HepG2 (cell line): ENCODE results near the gene NOXA1. TPM values are rescaled to one million over a fixed set of nuclear protein-coding genes. Genes with fewer than 3 reads are reported as not detected.

Experiments used
- BRCA1 ChIP-seq: sonication (generic); formaldehyde crosslinking; IDR thresholded peaks from 2 replicates; pipeline ENCODE4 v1.4.0; 2020; ENCODE audit warnings: missing genetic modification reagents
- CBX5 ChIP-seq: sonication (generic); formaldehyde crosslinking; IDR thresholded peaks from 2 replicates; pipeline ENCODE4 v1.4.0; 2020; ENCODE audit warnings: missing genetic modification reagents, borderline replicate concordance
- ESRRA ChIP-seq: sonication (generic); formaldehyde crosslinking; IDR thresholded peaks from 2 replicates; pipeline ENCODE4 v1.5.1; 2020; ENCODE audit warnings: mild to moderate bottlenecking, low read depth, missing genetic modification reagents
- KDM5B ChIP-seq: sonication (generic); formaldehyde crosslinking; IDR thresholded peaks from 2 replicates; pipeline ENCODE4 v1.4.0; 2020; ENCODE audit warnings: missing genetic modification reagents, mild to moderate bottlenecking, borderline replicate concordance
- POLR2A ChIP-seq, 2 experiments: IDR thresholded peaks; 2 replicates each; pipeline ENCODE4 v1.6.1; 2011; ENCODE audit warnings: low read depth in 2 of 2, low read length in 2 of 2, mild to moderate bottlenecking in 1 of 2, moderate library complexity in 1 of 2; ENCODE audit not compliant: insufficient read depth in 1 of 2
- POLR2AphosphoS5 ChIP-seq: IDR thresholded peaks from 2 replicates; pipeline ENCODE4 v1.6.1; 2012; ENCODE audit warnings: low read depth, low read length
- SOX13 ChIP-seq, 3 experiments: fragments of 450-650 bp in 1 of 3; sonication (generic) in 1 of 3; formaldehyde crosslinking in 1 of 3; IDR thresholded peaks in 2 of 3; conservative IDR thresholded peaks in 1 of 3; 2 replicates each; pipeline versions ENCODE4 v1.5.0 to v1.6.1; 2016 to 2020; ENCODE audit warnings: antibody characterized with exemption in 1 of 3, mild to moderate bottlenecking in 1 of 3, missing compliant biosample characterization in 1 of 3, missing genetic modification reagents in 1 of 3, moderate library complexity in 1 of 3
- SUZ12 ChIP-seq: fragments of 150-350 bp; IDR thresholded peaks from 2 replicates; pipeline ENCODE4 v1.6.1; 2014; ENCODE audit warnings: low read depth, low read length
- ZBTB1 ChIP-seq: sonication (generic); formaldehyde crosslinking; IDR thresholded peaks from 2 replicates; pipeline ENCODE4 v1.4.0; 2020; ENCODE audit warnings: missing genetic modification reagents, borderline replicate concordance
- ZFYVE20 ChIP-seq: sonication (generic); formaldehyde crosslinking; IDR thresholded peaks from 2 replicates; pipeline ENCODE4 v1.8.0; 2023; ENCODE audit warnings: low read depth, mild to moderate bottlenecking, moderate library complexity, missing genetic modification reagents, borderline replicate concordance
- ZNF143 ChIP-seq: sonication (generic); formaldehyde crosslinking; IDR thresholded peaks from 2 replicates; pipeline ENCODE4 v1.4.0; 2020; ENCODE audit warnings: missing genetic modification reagents
- ZNF256 ChIP-seq: sonication (generic); formaldehyde crosslinking; conservative IDR thresholded peaks from 2 replicates; pipeline ENCODE4 v1.4.0; 2020; ENCODE audit warnings: missing genetic modification reagents
- ZNF414 ChIP-seq: sonication (generic); formaldehyde crosslinking; IDR thresholded peaks from 2 replicates; pipeline ENCODE4 v1.5.0; 2020; ENCODE audit warnings: missing genetic modification reagents
- ZNF616 ChIP-seq: sonication (generic); formaldehyde crosslinking; IDR thresholded peaks from 2 replicates; pipeline ENCODE4 v1.5.0; 2020; ENCODE audit warnings: low read depth, mild to moderate bottlenecking, missing genetic modification reagents
- ZNF660 ChIP-seq: sonication (generic); formaldehyde crosslinking; IDR thresholded peaks from 2 replicates; pipeline ENCODE4 v1.5.1; 2020; ENCODE audit warnings: mild to moderate bottlenecking, low read depth, missing genetic modification reagents, borderline replicate concordance
- ZNF788 ChIP-seq: sonication (generic); formaldehyde crosslinking; IDR thresholded peaks from 2 replicates; pipeline ENCODE4 v1.5.0; 2020; ENCODE audit warnings: mild to moderate bottlenecking, missing genetic modification reagents, borderline replicate concordance
- polyA plus RNA-seq, 8 experiments: library from polyadenylated mRNA; depleted of rRNA in 3 of 8; stranded (reverse) in 7 of 8; unstranded in 1 of 8; fragments of >200 nt; fragmentation: Illumina TruSeq in 4 of 8; extraction: Trizol in 4 of 8; gene quantifications; 2 replicates each; pipeline versions ENCODE4 v1.2.1 to v1.2.3, GENCODE V29; 2011 to 2016; ENCODE audit warnings: low read depth in 4 of 8, missing spikeins in 1 of 8, mixed read lengths in 1 of 8; ENCODE audit not compliant: insufficient read depth in 1 of 8
- total RNA-seq, 5 experiments: library from RNA; depleted of rRNA; stranded (reverse); fragments of >200 nt; fragmentation: Illumina TruSeq; extraction: Trizol; gene quantifications; 2 replicates each; pipeline ENCODE4 v1.2.3, GENCODE V29; 2016; ENCODE audit warnings: low read depth in 1 of 5
- TF ChIP-seq, protein P1 (sequence below): sonication (generic); formaldehyde crosslinking; IDR thresholded peaks from 2 replicates; pipeline ENCODE4 v1.4.0; 2020; ENCODE audit warnings: missing genetic modification reagents, borderline replicate concordance
- TF ChIP-seq, protein P2 (sequence below): sonication (generic); formaldehyde crosslinking; IDR thresholded peaks from 2 replicates; pipeline ENCODE4 v1.4.0; 2020; ENCODE audit warnings: mild to moderate bottlenecking, missing genetic modification reagents
- TF ChIP-seq, protein P3 (sequence below): sonication (generic); formaldehyde crosslinking; IDR thresholded peaks from 2 replicates; pipeline ENCODE4 v1.5.0; 2020; ENCODE audit warnings: mild to moderate bottlenecking, missing genetic modification reagents, moderate library complexity

Gene NOXA1
- total and polyA plus RNA-seq, 2 of the 13 experiments (the other 11 are each of a cell fraction or from before 2014, with no cell fraction given) = 0.78 to 1.2 TPM

- TF ChIP-seq ZBTB1 (CRISPR knock-in tag) (0 out of 2 replicates have a peak, but pooled peaks have one; percentile 64), ZNF616 (0 out of 2 replicates have a peak, but pooled peaks have one; percentile 64), POLR2A (IDR thresholded peaks at IDR 0.05; ENCODE audit: insufficient read depth in 1 of 2, low read depth in 2 of 2, low read length in 2 of 2) (no peak), SOX13 (IDR thresholded peaks at IDR 0.05) (no peak), SOX13 (CRISPR knock-in tag; conservative IDR thresholded peaks at IDR 0.05 in 1 of 2, IDR thresholded peaks at IDR 0.05 in 1 of 2) (peak in 1 of 2 experiments; percentile 38; a peak in 1 of 4 replicates), POLR2AphosphoS5 (peak; percentile 77), ZNF788 (CRISPR knock-in tag) (peak; percentile 74; the same call in 1 of the 2 replicates), ZFYVE20 (no peak), ZNF660 (CRISPR knock-in tag) (no peak), ZNF143 (CRISPR knock-in tag) (no peak), ESRRA (CRISPR knock-in tag) (peak; percentile 80), ZNF256 (CRISPR knock-in tag) (no peak), KDM5B (CRISPR knock-in tag) (peak; percentile 85), ZNF414 (CRISPR knock-in tag) (peak; percentile 69), BRCA1 (CRISPR knock-in tag) (peak; percentile 76), CBX5 (CRISPR knock-in tag) (no peak), SUZ12 (no peak)
- TF ChIP-seq, protein P1, sequence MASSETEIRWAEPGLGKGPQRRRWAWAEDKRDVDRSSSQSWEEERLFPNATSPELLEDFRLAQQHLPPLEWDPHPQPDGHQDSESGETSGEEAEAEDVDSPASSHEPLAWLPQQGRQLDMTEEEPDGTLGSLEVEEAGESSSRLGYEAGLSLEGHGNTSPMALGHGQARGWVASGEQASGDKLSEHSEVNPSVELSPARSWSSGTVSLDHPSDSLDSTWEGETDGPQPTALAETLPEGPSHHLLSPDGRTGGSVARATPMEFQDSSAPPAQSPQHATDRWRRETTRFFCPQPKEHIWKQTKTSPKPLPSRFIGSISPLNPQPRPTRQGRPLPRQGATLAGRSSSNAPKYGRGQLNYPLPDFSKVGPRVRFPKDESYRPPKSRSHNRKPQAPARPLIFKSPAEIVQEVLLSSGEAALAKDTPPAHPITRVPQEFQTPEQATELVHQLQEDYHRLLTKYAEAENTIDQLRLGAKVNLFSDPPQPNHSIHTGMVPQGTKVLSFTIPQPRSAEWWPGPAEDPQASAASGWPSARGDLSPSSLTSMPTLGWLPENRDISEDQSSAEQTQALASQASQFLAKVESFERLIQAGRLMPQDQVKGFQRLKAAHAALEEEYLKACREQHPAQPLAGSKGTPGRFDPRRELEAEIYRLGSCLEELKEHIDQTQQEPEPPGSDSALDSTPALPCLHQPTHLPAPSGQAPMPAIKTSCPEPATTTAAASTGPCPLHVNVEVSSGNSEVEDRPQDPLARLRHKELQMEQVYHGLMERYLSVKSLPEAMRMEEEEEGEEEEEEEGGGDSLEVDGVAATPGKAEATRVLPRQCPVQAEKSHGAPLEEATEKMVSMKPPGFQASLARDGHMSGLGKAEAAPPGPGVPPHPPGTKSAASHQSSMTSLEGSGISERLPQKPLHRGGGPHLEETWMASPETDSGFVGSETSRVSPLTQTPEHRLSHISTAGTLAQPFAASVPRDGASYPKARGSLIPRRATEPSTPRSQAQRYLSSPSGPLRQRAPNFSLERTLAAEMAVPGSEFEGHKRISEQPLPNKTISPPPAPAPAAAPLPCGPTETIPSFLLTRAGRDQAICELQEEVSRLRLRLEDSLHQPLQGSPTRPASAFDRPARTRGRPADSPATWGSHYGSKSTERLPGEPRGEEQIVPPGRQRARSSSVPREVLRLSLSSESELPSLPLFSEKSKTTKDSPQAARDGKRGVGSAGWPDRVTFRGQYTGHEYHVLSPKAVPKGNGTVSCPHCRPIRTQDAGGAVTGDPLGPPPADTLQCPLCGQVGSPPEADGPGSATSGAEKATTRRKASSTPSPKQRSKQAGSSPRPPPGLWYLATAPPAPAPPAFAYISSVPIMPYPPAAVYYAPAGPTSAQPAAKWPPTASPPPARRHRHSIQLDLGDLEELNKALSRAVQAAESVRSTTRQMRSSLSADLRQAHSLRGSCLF (CRISPR knock-in tag) = no peak
- TF ChIP-seq, protein P2, sequence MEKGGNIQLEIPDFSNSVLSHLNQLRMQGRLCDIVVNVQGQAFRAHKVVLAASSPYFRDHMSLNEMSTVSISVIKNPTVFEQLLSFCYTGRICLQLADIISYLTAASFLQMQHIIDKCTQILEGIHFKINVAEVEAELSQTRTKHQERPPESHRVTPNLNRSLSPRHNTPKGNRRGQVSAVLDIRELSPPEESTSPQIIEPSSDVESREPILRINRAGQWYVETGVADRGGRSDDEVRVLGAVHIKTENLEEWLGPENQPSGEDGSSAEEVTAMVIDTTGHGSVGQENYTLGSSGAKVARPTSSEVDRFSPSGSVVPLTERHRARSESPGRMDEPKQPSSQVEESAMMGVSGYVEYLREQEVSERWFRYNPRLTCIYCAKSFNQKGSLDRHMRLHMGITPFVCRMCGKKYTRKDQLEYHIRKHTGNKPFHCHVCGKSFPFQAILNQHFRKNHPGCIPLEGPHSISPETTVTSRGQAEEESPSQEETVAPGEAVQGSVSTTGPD (CRISPR knock-in tag) = no peak
- TF ChIP-seq, protein P3, sequence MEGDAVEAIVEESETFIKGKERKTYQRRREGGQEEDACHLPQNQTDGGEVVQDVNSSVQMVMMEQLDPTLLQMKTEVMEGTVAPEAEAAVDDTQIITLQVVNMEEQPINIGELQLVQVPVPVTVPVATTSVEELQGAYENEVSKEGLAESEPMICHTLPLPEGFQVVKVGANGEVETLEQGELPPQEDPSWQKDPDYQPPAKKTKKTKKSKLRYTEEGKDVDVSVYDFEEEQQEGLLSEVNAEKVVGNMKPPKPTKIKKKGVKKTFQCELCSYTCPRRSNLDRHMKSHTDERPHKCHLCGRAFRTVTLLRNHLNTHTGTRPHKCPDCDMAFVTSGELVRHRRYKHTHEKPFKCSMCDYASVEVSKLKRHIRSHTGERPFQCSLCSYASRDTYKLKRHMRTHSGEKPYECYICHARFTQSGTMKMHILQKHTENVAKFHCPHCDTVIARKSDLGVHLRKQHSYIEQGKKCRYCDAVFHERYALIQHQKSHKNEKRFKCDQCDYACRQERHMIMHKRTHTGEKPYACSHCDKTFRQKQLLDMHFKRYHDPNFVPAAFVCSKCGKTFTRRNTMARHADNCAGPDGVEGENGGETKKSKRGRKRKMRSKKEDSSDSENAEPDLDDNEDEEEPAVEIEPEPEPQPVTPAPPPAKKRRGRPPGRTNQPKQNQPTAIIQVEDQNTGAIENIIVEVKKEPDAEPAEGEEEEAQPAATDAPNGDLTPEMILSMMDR = peak; percentile 43
Observed at GRCh38 chr9:137462986-137463930, 40.1 kb downstream of the NOXA1 start (continued).
